Trophoblast cell (in vitro differentiated cells and primary cell): ENCODE measurements around the gene LMBR1.
"Not testable (repeated sequence)": the region's sequence is repeated elsewhere in the genome, so short reads cannot be mapped to it uniquely, and the experiment has no call there.

Source experiments
- DNase-seq, 2 donors: peaks; one replicate each; pipeline ENCODE4 v3.0.0-alpha.2; 2016
- H2AFZ ChIP-seq: 2 replicates; pipeline ENCODE4 v1.6.1; 2013; ENCODE audit warnings: low read length, moderate library complexity, mild to moderate bottlenecking; ENCODE audit not compliant: insufficient read depth, poor library complexity
- H2AK5ac ChIP-seq: 2 replicates; pipeline ENCODE4 v1.6.1; 2013; ENCODE audit warnings: mild to moderate bottlenecking, low read length
- H2BK120ac ChIP-seq: 2 replicates; pipeline ENCODE4 v1.6.1; 2013; ENCODE audit warnings: low read length, mild to moderate bottlenecking, moderate library complexity; ENCODE audit not compliant: insufficient read depth, poor library complexity
- H2BK12ac ChIP-seq: 2 replicates; pipeline ENCODE4 v1.6.1; 2013; ENCODE audit warnings: mild to moderate bottlenecking, low read length, moderate library complexity
- H2BK5ac ChIP-seq: 2 replicates; pipeline ENCODE4 v1.6.1; 2013; ENCODE audit warnings: low read length, low read depth, moderate library complexity, mild to moderate bottlenecking; ENCODE audit not compliant: poor library complexity
- H3K14ac ChIP-seq: 2 replicates; pipeline ENCODE4 v1.6.1; 2013; ENCODE audit warnings: mild to moderate bottlenecking, low read length
- H3K18ac ChIP-seq: 2 replicates; pipeline ENCODE4 v1.6.1; 2013; ENCODE audit warnings: mild to moderate bottlenecking, low read length
- H3K23ac ChIP-seq: 2 replicates; pipeline ENCODE4 v1.6.1; 2013; ENCODE audit warnings: low read length
- H3K27ac ChIP-seq: 2 replicates; pipeline ENCODE4 v1.5.1; 2013; ENCODE audit warnings: low read depth, mild to moderate bottlenecking, inconsistent platforms, low read length, moderate library complexity
- H3K27me3 ChIP-seq: 2 replicates; pipeline ENCODE4 v1.6.1; 2013; ENCODE audit warnings: inconsistent platforms, mild to moderate bottlenecking, low read length, moderate library complexity; ENCODE audit not compliant: insufficient read depth
- H3K36me3 ChIP-seq, 2 experiments: 1 replicate in 1 of 2; 2 replicates in 1 of 2; pipeline ENCODE4 v1.6.1; 2013; ENCODE audit warnings: low read length in 2 of 2, mild to moderate bottlenecking in 2 of 2, moderate library complexity in 1 of 2; ENCODE audit not compliant: insufficient read depth in 2 of 2, control insufficient read depth in 1 of 2
- H3K4ac ChIP-seq: 2 replicates; pipeline ENCODE4 v1.6.1; 2013; ENCODE audit warnings: low read depth, mild to moderate bottlenecking, low read length, moderate library complexity
- H3K4me1 ChIP-seq, 2 experiments: 1 replicate in 1 of 2; 2 replicates in 1 of 2; pipeline ENCODE4 v1.6.1; 2013; ENCODE audit warnings: low read length in 2 of 2, mild to moderate bottlenecking in 2 of 2, moderate library complexity in 1 of 2; ENCODE audit not compliant: insufficient read depth in 2 of 2, control insufficient read depth in 1 of 2
- H3K4me2 ChIP-seq: 2 replicates; pipeline ENCODE4 v1.6.1; 2013; ENCODE audit warnings: inconsistent platforms, mild to moderate bottlenecking, low read length, moderate library complexity
- H3K4me3 ChIP-seq: 2 replicates; pipeline ENCODE4 v1.5.1; 2013; ENCODE audit warnings: mild to moderate bottlenecking, low read depth, low read length, inconsistent platforms
- H3K79me1 ChIP-seq: one replicate; pipeline ENCODE4 v1.6.1; 2013; ENCODE audit warnings: low read length
- H3K79me2 ChIP-seq: 2 replicates; pipeline ENCODE4 v1.6.1; 2013; ENCODE audit warnings: low read length, mild to moderate bottlenecking; ENCODE audit not compliant: control insufficient read depth, insufficient read depth, poor library complexity
- H3K9ac ChIP-seq: 2 replicates; pipeline ENCODE4 v1.6.1; 2013; ENCODE audit warnings: mild to moderate bottlenecking, low read length
- H3K9me3 ChIP-seq: 2 replicates; pipeline ENCODE4 v1.6.1; 2013; ENCODE audit warnings: low read depth, mild to moderate bottlenecking, control low read depth, inconsistent platforms, low read length; ENCODE audit not compliant: insufficient read depth
- H4K12ac ChIP-seq: 2 replicates; pipeline ENCODE4 v1.6.1; 2013; ENCODE audit warnings: low read depth, mild to moderate bottlenecking, low read length, moderate library complexity
- H4K8ac ChIP-seq: 2 replicates; pipeline ENCODE4 v1.6.1; 2013; ENCODE audit warnings: low read depth, mild to moderate bottlenecking, low read length, moderate library complexity
- H4K91ac ChIP-seq: one replicate; pipeline ENCODE4 v1.6.1; 2013; ENCODE audit warnings: low read depth, mild to moderate bottlenecking, low read length, moderate library complexity
- WGBS: extraction: QIAGEN DNeasy Blood & Tissue Kit; methylation state at CpG from one replicate; pipeline ENCODE4 v1.1.7; 2013; ENCODE audit warnings: missing lambda C conversion rate; ENCODE audit not compliant: insufficient read length, insufficient coverage; ENCODE audit errors: extremely low coverage; 5-methylcytosine and 5-hydroxymethylcytosine counted together

Gene LMBR1

DNA sequence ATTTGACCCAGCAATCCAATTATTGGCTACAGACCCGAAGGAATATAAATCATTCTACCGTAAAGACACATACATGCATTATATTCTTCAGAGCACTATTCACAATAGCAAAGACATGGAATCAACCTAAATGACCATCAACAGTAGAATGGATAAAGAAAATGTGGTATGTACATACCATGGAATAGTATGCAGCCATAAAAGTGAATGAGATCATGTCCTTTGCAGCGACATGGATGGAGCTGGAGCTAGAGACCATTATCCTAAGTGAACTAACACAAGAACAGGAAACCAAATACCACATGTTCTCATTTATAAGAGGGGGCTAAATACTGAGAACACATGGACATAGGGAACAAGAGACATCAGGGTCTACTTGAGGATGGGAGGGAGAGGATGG, 44.0 kb downstream of the LMBR1 start:
- no peak overlapping the region for H3K27ac ChIP-seq
- H3K4me2 ChIP-seq: no peak overlapping the region
- no CpG with 5 or more reads among the region's 3 CpGs for WGBS
- H3K23ac ChIP-seq: no peak overlapping the region
- H3K36me3 ChIP-seq: no peaks in the 10 kb centered on the region
- no peaks in the 10 kb centered on the region for H3K79me1 ChIP-seq
- H2BK120ac ChIP-seq: no peak overlapping the region
- no peak overlapping the region for H2AFZ ChIP-seq
- DNase-seq: no peak
- no peak overlapping the region for H4K8ac ChIP-seq
- H2BK5ac ChIP-seq: no peak overlapping the region
- no peak overlapping the region for H4K91ac ChIP-seq
- no peak overlapping the region for H3K14ac ChIP-seq
- no peak overlapping the region for H2AK5ac ChIP-seq
- no peaks in the 10 kb centered on the region for H3K79me2 ChIP-seq
- H2BK12ac ChIP-seq: no peak overlapping the region
- H4K12ac ChIP-seq: no peak overlapping the region
- no peak overlapping the region for H3K18ac ChIP-seq
- H3K4me1 ChIP-seq: no peaks in the 10 kb centered on the region
- H3K9me3 ChIP-seq: no peaks in the 10 kb centered on the region
- no peak overlapping the region for H3K9ac ChIP-seq
- H3K4me3 ChIP-seq: no peak overlapping the region
- H3K27me3 ChIP-seq: no peaks in the 10 kb centered on the region
- H3K4ac ChIP-seq: no peak overlapping the region

- no CpG with 5 or more reads among the region's 5 CpGs for whole genome bisulfite sequencing
- H3K9ac ChIP-seq: no peak overlapping the region
- no peaks in the 10 kb centered on the region for H3K27me3 ChIP-seq
- H2BK5ac ChIP-seq: no peak overlapping the region
- no peak overlapping the region for H3K4me3 ChIP-seq
- H4K12ac ChIP-seq: no peak overlapping the region
- H2BK12ac ChIP-seq: no peak overlapping the region
- H3K14ac ChIP-seq: no peak overlapping the region
- H3K36me3 ChIP-seq: no peaks in the 10 kb centered on the region
- peaks cover 2 to 4% of the 10 kb centered on the region in 2 experiments for H3K4me1 ChIP-seq
- H2BK120ac ChIP-seq: no peak overlapping the region
- no peaks in the 10 kb centered on the region for H3K79me1 ChIP-seq
- no peak overlapping the region for H4K8ac ChIP-seq
- no peaks in the 10 kb centered on the region for H3K9me3 ChIP-seq
- no peak overlapping the region for H2AFZ ChIP-seq
- no peak overlapping the region for H2AK5ac ChIP-seq
- DNase-seq: no peak
- H3K23ac ChIP-seq: no peak overlapping the region
- no peak overlapping the region for H3K27ac ChIP-seq
- H3K18ac ChIP-seq: no peak overlapping the region
- no peak overlapping the region for H4K91ac ChIP-seq
- no peak overlapping the region for H3K4ac ChIP-seq
- no peak overlapping the region for H3K4me2 ChIP-seq
- H3K79me2 ChIP-seq: no peaks in the 10 kb centered on the region
Observed at GRCh38 chr7:156845379-156846101, 47.4 kb downstream of the LMBR1 start.

GRCh38 chr7:156843582-156843981, 49.4 kb downstream of the LMBR1 start:
- not testable (repeated sequence) for H3K18ac ChIP-seq, H3K36me3 ChIP-seq, H2BK5ac ChIP-seq, H3K9ac ChIP-seq, H3K9me3 ChIP-seq, H3K4me2 ChIP-seq, H4K8ac ChIP-seq, H3K4ac ChIP-seq, H3K27ac ChIP-seq, H3K4me3 ChIP-seq, H2AK5ac ChIP-seq, H2BK120ac ChIP-seq, H3K27me3 ChIP-seq, H4K91ac ChIP-seq, H3K79me1 ChIP-seq, H3K14ac ChIP-seq, H2BK12ac ChIP-seq, H4K12ac ChIP-seq, H3K4me1 ChIP-seq, H3K23ac ChIP-seq, DNase-seq, H2AFZ ChIP-seq, H3K79me2 ChIP-seq
- no CpG with 5 or more reads among the region's 6 CpGs for WGBS

DNA sequence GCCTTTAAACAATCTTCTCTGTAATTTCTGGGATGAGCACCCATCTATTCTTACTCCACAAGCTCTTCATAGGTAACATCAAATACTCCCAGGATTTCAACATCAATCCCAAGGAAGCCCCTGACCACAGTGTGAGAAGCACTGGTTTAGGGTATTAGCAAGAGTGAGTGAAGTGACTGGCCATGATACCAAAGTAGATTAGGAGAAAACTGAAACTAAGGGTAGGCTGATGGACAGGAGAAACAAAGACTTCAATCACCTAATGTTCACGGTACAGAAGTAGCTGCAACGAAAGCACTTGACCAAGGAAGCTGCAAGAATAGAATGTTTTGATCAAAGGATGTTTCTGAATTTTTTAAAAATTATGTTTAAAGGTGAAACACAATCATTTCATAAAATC, 49.8 kb downstream of the LMBR1 start:
- no peak overlapping the region for H3K18ac ChIP-seq
- H3K4me1 ChIP-seq: peaks cover 2 to 4% of the 10 kb centered on the region in 2 experiments
- DNase-seq: no peak
- no peak overlapping the region for H3K14ac ChIP-seq
- no peak overlapping the region for H2BK12ac ChIP-seq
- no peak overlapping the region for H3K23ac ChIP-seq
- no peak overlapping the region for H2BK120ac ChIP-seq
- no peak overlapping the region for H3K4me3 ChIP-seq
- no peaks in the 10 kb centered on the region for H3K79me1 ChIP-seq
- H4K91ac ChIP-seq: no peak overlapping the region
- H4K8ac ChIP-seq: no peak overlapping the region
- H3K9me3 ChIP-seq: no peaks in the 10 kb centered on the region
- H3K9ac ChIP-seq: no peak overlapping the region
- H3K27me3 ChIP-seq: no peaks in the 10 kb centered on the region
- no peak overlapping the region for H2AK5ac ChIP-seq
- H3K36me3 ChIP-seq: no peaks in the 10 kb centered on the region
- no peaks in the 10 kb centered on the region for H3K79me2 ChIP-seq
- no peak overlapping the region for H4K12ac ChIP-seq
- WGBS: no CpG with 5 or more reads among the region's 2 CpGs
- H3K4me2 ChIP-seq: no peak overlapping the region
- no peak overlapping the region for H3K27ac ChIP-seq
- no peak overlapping the region for H2BK5ac ChIP-seq
- H2AFZ ChIP-seq: no peak overlapping the region
- H3K4ac ChIP-seq: no peak overlapping the region
